ENCODE results near the gene SMG7.

DNA sequence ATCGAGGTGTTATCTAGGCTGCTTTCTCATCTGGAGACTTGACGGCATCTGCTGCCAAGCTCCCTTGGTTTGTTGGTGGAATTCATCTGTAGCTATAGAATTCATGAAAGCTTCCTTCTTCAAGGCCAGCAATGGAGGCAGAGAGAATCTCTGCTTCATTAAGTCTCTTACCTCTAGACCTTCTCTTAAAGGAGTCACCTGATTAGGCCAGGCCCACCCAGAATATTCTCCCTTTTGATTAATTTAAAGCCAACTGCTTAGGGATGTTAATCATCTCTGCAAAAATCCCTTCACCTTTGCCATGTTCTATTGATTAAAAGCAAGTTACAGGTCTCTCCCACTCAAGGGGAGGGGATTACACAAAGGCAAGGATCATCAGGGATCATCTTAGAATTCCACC is 123.2 kb downstream of the SMG7 start:
- no peak for TF ChIP-seq CTCF (IDR thresholded peaks at IDR 0.05)
- TF ChIP-seq POLR2A (IDR thresholded peaks at IDR 0.05) = no peak
